Pancreas (tissue), 10 donors: ENCODE data around the gene CCDC27. TPM values are rescaled to one million over a fixed set of nuclear protein-coding genes. Genes with fewer than 3 reads are reported as not detected.
"Not testable (repeated sequence)": the region's sequence is repeated elsewhere in the genome, so short reads cannot be mapped to it uniquely, and the experiment has no call there.

Experiments used
- ATAC-seq, 4 donors: fragments of 200-7000 bp; cut with Tn5 transposase; one replicate each; pipeline versions ENCODE4 v1.8.0 to v1.9.1; 2020; ENCODE audit warnings: mild to moderate bottlenecking in 4 of 4, moderate library complexity in 4 of 4
- DNase-seq, 6 donors: peaks; one replicate each; pipeline ENCODE4 v3.0.0-alpha.2; 2020
- FAIRE-seq: peaks from 2 replicates; lab custom pipeline; 2012; peaks lifted over from hg19 to GRCh38; lab: Jason Lieb, UNC
- H3K27ac ChIP-seq, 4 donors: fragments of 200-600 bp; sonication (generic); 1 replicate in 3 of 4; 2 replicates in 1 of 4; pipeline versions ENCODE4 v1.5.0 to v1.8.0; 2020
- H3K27me3 ChIP-seq, 4 donors: fragments of 200-600 bp; one replicate each; pipeline ENCODE4 v1.8.0; 2021
- H3K36me3 ChIP-seq, 3 donors: fragments of 200-600 bp; sonication (generic) in 1 of 3; one replicate each; pipeline versions ENCODE4 v1.5.0 to v1.8.0; 2020 to 2021
- H3K4me1 ChIP-seq, 3 donors: fragments of 200-600 bp; one replicate each; pipeline ENCODE4 v1.8.0; 2021
- H3K4me3 ChIP-seq, 4 donors: fragments of 200-600 bp; sonication (generic) in 2 of 4; one replicate each; pipeline versions ENCODE4 v1.5.0 to v1.8.0; 2020 to 2021
- H3K9me3 ChIP-seq, 4 donors: fragments of 200-600 bp; one replicate each; pipeline ENCODE4 v1.8.0; 2021
- CTCF ChIP-seq, 4 donors: fragments of 200-600 bp; sonication (generic) in 3 of 4; IDR thresholded peaks; one replicate each; pipeline versions ENCODE4 v1.5.0 to v1.8.0; 2021; ENCODE audit warnings: antibody characterized with exemption in 4 of 4
- WGBS, 2 donors: extraction: QIAGEN DNeasy Blood & Tissue Kit; methylation state at CpG; one replicate each; pipeline ENCODE4 v1.1.7; 2013; 5-methylcytosine and 5-hydroxymethylcytosine counted together
- intact Hi-C, 3 donors: fragments of 100-400 bp; cut with DNase I; formaldehyde crosslinking; loops; one replicate each; pipeline versions ENCODE4 v1.11.1 to v1.14.2; 2022
- polyA plus RNA-seq, 2 donors: library from polyadenylated mRNA; stranded (reverse); fragments of 200-250 nt; gene quantifications; one replicate each; pipeline ENCODE4 v1.2.3, GENCODE V29; 2013
- total RNA-seq, 6 donors: library from RNA; stranded (reverse); fragmentation: NEBNext Ultra II Directional in 4 of 6; extraction: Animal tissue kit (Norgen Biotek cat#: 25700) in 4 of 6; gene quantifications; one replicate each; pipeline versions ENCODE4 v1.2.1 to v1.2.4, GENCODE V29; 2021 to 2023
- donor health status: healthy with polysubstance abuse.
- donor health status: DM: no; HTN: no; CAD: no; lungs with moderate emphysema.
- donor health status: DM: no; HTN: no; CAD: no.
- donor health status: control.
- donor health status: control.
- donor health status: Bipolar disorder and iron deficiency.
- donor health status: DM: yes; HTN: yes; CAD: no.
- donor health status: DM: no; HTN: no; CAD: no.
- donor health status: DM: no; HTN: no; CAD: no.
- donor health status: DM: yes; HTN: yes; CAD: no.

The CCDC27 gene
- total and polyA plus RNA-seq, 8 donors, result 0.04 TPM; not detected in 7

GRCh38 chr1:3721955-3722465 is 30.2 kb upstream of the CCDC27 start:
- no peak for FAIRE-seq
- Histone ChIP-seq H3K4me3 (no peak overlapping the region), H3K9me3 (no peaks in the 10 kb centered on the region), H3K27ac (no peak overlapping the region), H3K27me3 (no peaks in the 10 kb centered on the region), H3K36me3 (no peaks in the 10 kb centered on the region), H3K4me1 (no peaks in the 10 kb centered on the region)
- no peak for DNase-seq
- ATAC-seq, result no peak
- intact Hi-C loops, result loop anchor here in 1 of 3 donors (5.0 kb wide), 1 partner anchor 230 kb away; no protein-coding TSS in a partner anchor
- 64 to 79% methylated on average over 20 of the region's 20 CpGs for WGBS, 2 donors
- no peak for TF ChIP-seq CTCF (IDR thresholded peaks at IDR 0.05)

GRCh38 chr1:3722846-3723245 is 29.4 kb upstream of the CCDC27 start:
- no peak for TF ChIP-seq CTCF (IDR thresholded peaks at IDR 0.05)
- Histone ChIP-seq H3K27ac (no peak overlapping the region), H3K4me1 (no peaks in the 10 kb centered on the region), H3K36me3 (no peaks in the 10 kb centered on the region), H3K9me3 (no peaks in the 10 kb centered on the region), H3K27me3 (no peaks in the 10 kb centered on the region), H3K4me3 (no peak overlapping the region)
- WGBS, 2 donors, result 40 to 48% methylated on average over 3 of the region's 3 CpGs
- intact Hi-C loops, result loop anchor here in 1 of 3 donors (5.0 kb wide), 1 partner anchor 231 kb away; no protein-coding TSS in a partner anchor
- DNase-seq (no peak), ATAC-seq (no peak), FAIRE-seq (no peak)

GRCh38 chr1:3724416-3725030 is 27.7 kb upstream of the CCDC27 start:
- not testable (repeated sequence) for H3K4me1 ChIP-seq, H3K9me3 ChIP-seq, H3K36me3 ChIP-seq, H3K4me3 ChIP-seq, FAIRE-seq, H3K27me3 ChIP-seq, H3K27ac ChIP-seq
- intact Hi-C loops, result loop anchor here in 1 of 3 donors (5.0 kb wide), 1 partner anchor 232 kb away; no protein-coding TSS in a partner anchor
- peak in 5 of 6 donors; percentile 44 to 97 (median 70) for DNase-seq
- peak; percentile 88 to 97 (median 92) for TF ChIP-seq CTCF (IDR thresholded peaks at IDR 0.05)
- peak; percentile 73 to 88 (median 78) for ATAC-seq
- 31 to 36% methylated on average over 18 of the region's 18 CpGs for WGBS, 2 donors

GRCh38 chr1:3725366-3725765 is 26.9 kb upstream of the CCDC27 start:
- FAIRE-seq (no peak), DNase-seq (no peak), ATAC-seq (no peak)
- intact Hi-C loops, result no loop called here
- H3K36me3 ChIP-seq, result no peaks in the 10 kb centered on the region
- no peak overlapping the region for H3K27ac ChIP-seq
- H3K4me1 ChIP-seq, result no peaks in the 10 kb centered on the region
- no peaks in the 10 kb centered on the region for H3K9me3 ChIP-seq
- 73 to 83% methylated on average over 2 of the region's 2 CpGs for WGBS, 2 donors
- TF ChIP-seq CTCF (IDR thresholded peaks at IDR 0.05), result no peak
- no peaks in the 10 kb centered on the region for H3K27me3 ChIP-seq
- no peak overlapping the region for H3K4me3 ChIP-seq
